Esophagus squamous epithelium (tissue), 5 donors: ENCODE data around the gene CDK18. TPM values are rescaled to one million over a fixed set of nuclear protein-coding genes. Genes with fewer than 3 reads are reported as not detected.
"Not testable (repeated sequence)": the region's sequence is repeated elsewhere in the genome, so short reads cannot be mapped to it uniquely, and the experiment has no call there.

Experiments
- DNase-seq: peaks from one replicate; lab custom pipeline; 2025; lab: John Stamatoyannopoulos, UW
- H3K27ac ChIP-seq, 4 donors: fragments of 200-600 bp; sonication (generic); one replicate each; pipeline ENCODE4 v1.5.1; 2016 to 2019; ENCODE audit warnings: mild to moderate bottlenecking in 1 of 4
- H3K27me3 ChIP-seq, 4 donors: fragments of 200-600 bp; sonication (generic); 1 replicate in 3 of 4; 2 replicates in 1 of 4; pipeline versions ENCODE4 v1.5.1 to v1.6.0; 2017 to 2021; ENCODE audit warnings: antibody characterized with exemption in 1 of 4
- H3K36me3 ChIP-seq, 3 donors: fragments of 200-600 bp; sonication (generic); one replicate each; pipeline ENCODE4 v1.5.1; 2016 to 2019
- H3K4me1 ChIP-seq, 3 donors: fragments of 200-600 bp; sonication (generic); one replicate each; pipeline ENCODE4 v1.5.1; 2017 to 2019
- H3K4me3 ChIP-seq, 4 donors: fragments of 200-600 bp; sonication (generic); 1 replicate in 3 of 4; 2 replicates in 1 of 4; pipeline ENCODE4 v1.5.1; 2016 to 2019; ENCODE audit warnings: mild to moderate bottlenecking in 2 of 4, moderate library complexity in 1 of 4
- H3K9me3 ChIP-seq, 3 donors: fragments of 200-600 bp; sonication (generic); one replicate each; pipeline ENCODE4 v1.5.1; 2016 to 2019
- CTCF ChIP-seq, 6 experiments: fragments of 450-650 bp in 4 of 6; fragments of 200-600 bp in 2 of 6; sonication (generic) in 2 of 6; IDR thresholded peaks; one replicate each; pipeline ENCODE4 v1.5.1; 2016 to 2019; ENCODE audit warnings: antibody characterized with exemption in 6 of 6, mild to moderate bottlenecking in 4 of 6, moderate library complexity in 4 of 6
- POLR2A ChIP-seq, 4 donors: fragments of 450-650 bp; IDR thresholded peaks; one replicate each; pipeline ENCODE4 v1.6.1; 2017; ENCODE audit warnings: antibody characterized with exemption in 4 of 4, mild to moderate bottlenecking in 4 of 4, moderate library complexity in 3 of 4
- WGBS, 2 donors: methylation state at CpG; one replicate each; pipeline ENCODE4 v1.1.5; 2018; 5-methylcytosine and 5-hydroxymethylcytosine counted together
- intact Hi-C: fragments of 100-400 bp; cut with DNase I; formaldehyde crosslinking; loops from one replicate; pipeline ENCODE4 v1.15.0; 2022
- total RNA-seq, 4 donors: library from RNA; depleted of rRNA; stranded (reverse); fragments of >200 nt; gene quantifications; one replicate each; pipeline ENCODE4 v1.1.0, GENCODE V29; 2016
- donor health status: DM: yes; HTN: yes; CAD: no.

Gene CDK18
- total RNA-seq, 4 donors from 2014 or later: 2.5 to 10.7 (median 6.3) TPM

- H3K27me3 ChIP-seq: peaks cover 0 to 100% (median 5%) of the 10 kb centered on the region in 4 donors
- WGBS, 2 donors: 59 to 78% methylated on average over 13 to 17 of the region's 17 CpGs
- DNase-seq: no peak
- H3K4me3 ChIP-seq: no peak overlapping the region
- intact Hi-C loops: loop anchor here (10.0 kb wide), 2 partner anchors 86 to 126 kb away; partner anchors contain the start of gene KLHDC8A
- peaks cover 8 to 42% (median 19%) of the 10 kb centered on the region in 3 donors for H3K4me1 ChIP-seq
- peaks cover 0 to 7% (median 0%) of the 10 kb centered on the region in 3 donors for H3K9me3 ChIP-seq
- no peaks in the 10 kb centered on the region for H3K36me3 ChIP-seq
- H3K27ac ChIP-seq: no peak overlapping the region
- TF ChIP-seq CTCF (IDR thresholded peaks at IDR 0.05): no peak
- no peak for TF ChIP-seq POLR2A (IDR thresholded peaks at IDR 0.05)
Observed at GRCh38 chr1:205480349-205480985, 24.0 kb upstream of the CDK18 start.

- H3K27ac ChIP-seq: peak overlapping the region in 1 of 4 donors; percentile 9
- DNase-seq: no peak
- TF ChIP-seq CTCF (IDR thresholded peaks at IDR 0.05) (no peak), POLR2A (IDR thresholded peaks at IDR 0.05) (no peak)
- no peaks in the 10 kb centered on the region for H3K9me3 ChIP-seq
- peaks cover 0 to 100% (median 5%) of the 10 kb centered on the region in 4 donors for H3K27me3 ChIP-seq
- intact Hi-C loops: loop anchor here (10.0 kb wide), 2 partner anchors 86 to 126 kb away; partner anchors contain the start of gene KLHDC8A
- no peaks in the 10 kb centered on the region for H3K36me3 ChIP-seq
- WGBS, 2 donors: 65% methylated on average over 8 of the region's 11 CpGs; no CpG with 5 or more reads in 1 of the 2 donors
- H3K4me3 ChIP-seq: no peak overlapping the region
- peaks cover 8 to 46% (median 19%) of the 10 kb centered on the region in 3 donors for H3K4me1 ChIP-seq
Observed at GRCh38 chr1:205481218-205481617, 23.3 kb upstream of the CDK18 start.

- Histone ChIP-seq H3K4me1 (peaks cover 8 to 46% (median 19%) of the 10 kb centered on the region in 3 donors), H3K4me3 (no peak overlapping the region), H3K27ac (no peak overlapping the region), H3K9me3 (no peaks in the 10 kb centered on the region), H3K27me3 (peaks cover 0 to 100% (median 5%) of the 10 kb centered on the region in 4 donors), H3K36me3 (no peaks in the 10 kb centered on the region)
- intact Hi-C loops: loop anchor here (10.0 kb wide), 2 partner anchors 87 to 127 kb away; partner anchors contain the start of gene KLHDC8A
- no peak for TF ChIP-seq POLR2A (IDR thresholded peaks at IDR 0.05)
- WGBS, 2 donors: 17 to 21% methylated on average over 5 to 11 of the region's 15 CpGs
- DNase-seq: no peak
Observed at GRCh38 chr1:205481629-205482151, 22.8 kb upstream of the CDK18 start.

- not testable (repeated sequence) for H3K27ac ChIP-seq, DNase-seq, H3K4me3 ChIP-seq, H3K36me3 ChIP-seq, H3K9me3 ChIP-seq
- intact Hi-C loops: loop anchor here (10.0 kb wide), 2 partner anchors 88 to 128 kb away; partner anchors contain the start of gene KLHDC8A
- 86 to 93% methylated on average over 10 to 11 of the region's 11 CpGs for WGBS, 2 donors
- H3K27me3 ChIP-seq: peaks cover 0 to 100% (median 5%) of the 10 kb centered on the region in 4 donors
- peaks cover 8 to 42% (median 19%) of the 10 kb centered on the region in 3 donors for H3K4me1 ChIP-seq
Observed at GRCh38 chr1:205482587-205482986, 21.9 kb upstream of the CDK18 start.

- 51 to 58% methylated on average over 2 of the region's 2 CpGs for WGBS, 2 donors
- Histone ChIP-seq H3K4me3 (no peak overlapping the region), H3K36me3 (no peaks in the 10 kb centered on the region), H3K27me3 (peaks cover 0 to 98% (median 5%) of the 10 kb centered on the region in 4 donors), H3K4me1 (peaks cover 8 to 34% (median 16%) of the 10 kb centered on the region in 3 donors), H3K27ac (no peak overlapping the region), H3K9me3 (no peaks in the 10 kb centered on the region)
- TF ChIP-seq CTCF (IDR thresholded peaks at IDR 0.05): no peak
- TF ChIP-seq POLR2A (IDR thresholded peaks at IDR 0.05): no peak
- no peak for DNase-seq
- intact Hi-C loops: loop anchor here (10.0 kb wide), 2 partner anchors 89 to 129 kb away; partner anchors contain the start of gene KLHDC8A
Observed at GRCh38 chr1:205483372-205483771, 21.1 kb upstream of the CDK18 start.
